MV-4-11 (cell line): ENCODE data around the gene YTHDF1.
"Not testable (repeated sequence)": the region's sequence is repeated elsewhere in the genome, so short reads cannot be mapped to it uniquely, and the experiment has no call there.

Experiments used
- DNase-seq: peaks from one replicate; lab custom pipeline; 2025; lab: John Stamatoyannopoulos, UW

Gene YTHDF1

GRCh38 chr20:63227260-63227659 is 11.3 kb upstream of the YTHDF1 start:
- no peak for DNase-seq

DNA sequence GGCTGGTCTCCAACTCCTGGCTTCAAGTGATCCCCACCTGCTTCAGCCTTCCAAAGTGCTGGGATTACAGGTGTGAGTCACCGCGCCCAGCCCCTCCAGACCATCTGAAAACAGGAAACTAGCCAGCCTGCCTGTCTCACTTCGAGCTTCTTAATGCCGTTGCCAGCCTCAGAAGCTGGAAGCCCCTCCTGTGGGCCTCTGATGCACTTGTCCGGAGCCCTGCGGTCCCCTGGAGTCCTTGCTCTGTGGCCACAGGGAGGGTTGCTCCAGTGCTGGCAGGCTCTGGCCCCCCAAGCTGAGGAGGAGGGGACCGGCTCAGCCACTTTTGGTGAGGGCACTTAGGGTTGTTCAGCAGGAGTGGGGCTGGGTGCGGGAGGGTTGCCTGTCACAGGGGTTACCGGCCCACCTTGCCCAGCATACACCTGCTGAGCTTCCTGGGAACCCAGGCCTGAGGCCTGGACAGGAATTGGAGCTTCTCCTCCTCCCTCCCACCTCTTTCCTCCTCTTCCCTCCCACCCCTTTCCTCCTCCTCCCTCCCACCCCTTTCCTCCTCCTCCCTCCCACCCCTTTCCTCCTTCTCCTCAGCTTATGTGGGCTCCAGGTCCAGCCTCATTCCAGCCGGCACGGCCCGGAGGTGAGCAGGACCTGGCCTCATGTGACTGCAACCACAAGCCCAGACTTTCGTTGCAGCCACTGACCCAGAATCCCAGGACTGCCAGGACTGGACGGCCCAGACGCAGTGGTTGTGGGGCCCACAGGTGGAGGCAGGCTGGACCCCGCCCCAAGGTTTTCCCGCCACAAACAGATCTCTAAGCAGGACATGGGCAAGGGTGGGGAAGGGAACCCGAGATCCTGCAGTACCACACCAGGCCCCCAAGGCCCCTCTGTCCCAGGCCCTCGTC is 10.4 kb upstream of the YTHDF1 start:
- no peak for DNase-seq

DNA sequence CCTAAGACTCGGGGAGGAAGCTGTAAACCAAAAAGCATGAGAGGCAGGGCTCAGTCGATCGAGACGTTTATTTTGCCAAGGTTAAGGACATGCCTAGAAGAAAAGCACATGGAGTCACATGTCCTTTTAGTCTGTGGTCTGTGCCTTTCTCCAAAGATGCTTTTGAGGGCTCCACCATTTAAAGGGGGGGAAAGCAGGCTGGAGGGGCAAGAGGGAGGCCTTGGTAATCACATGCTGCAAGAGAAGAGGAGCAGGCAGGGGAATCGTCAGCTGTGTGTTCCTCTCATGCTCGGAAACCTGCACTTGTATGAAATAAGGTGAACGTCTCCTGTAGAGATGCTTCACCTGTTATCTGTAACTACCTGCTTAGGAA is 9.1 kb upstream of the YTHDF1 start:
- no peak for DNase-seq

DNA sequence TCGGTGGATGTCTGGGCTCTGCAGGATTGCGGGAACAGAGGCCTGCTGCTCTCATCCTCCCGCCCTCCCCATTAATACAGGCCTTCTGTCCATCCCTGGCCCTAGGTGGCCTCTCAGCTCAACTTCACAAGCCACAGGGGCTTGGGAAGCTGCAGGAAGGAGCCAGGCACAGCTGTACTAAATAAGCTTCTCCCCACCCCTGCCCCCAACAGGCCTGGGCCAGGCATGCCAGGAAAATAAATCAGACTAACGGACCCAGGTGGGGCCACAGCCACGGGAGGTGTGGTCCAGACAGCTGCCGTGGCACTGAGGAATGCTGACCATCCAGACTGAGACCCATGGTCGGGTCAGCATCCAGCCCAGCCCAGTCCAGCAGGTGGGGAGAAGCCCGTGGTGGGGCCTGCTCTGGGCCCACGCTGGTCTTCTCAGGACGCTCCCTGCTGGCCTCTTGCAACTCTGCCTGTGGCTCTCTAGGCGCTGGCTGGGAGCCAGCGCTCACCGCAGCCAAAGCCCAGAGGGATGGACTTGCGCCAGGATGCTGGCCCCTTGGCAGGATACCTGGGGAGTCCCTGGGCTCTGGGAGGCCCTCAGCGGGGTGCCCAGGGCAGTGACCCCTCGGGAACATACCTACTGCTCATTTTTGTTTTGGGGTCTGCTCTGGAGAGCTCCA is 8.6 kb upstream of the YTHDF1 start:
- no peak for DNase-seq

GRCh38 chr20:63223826-63224207 is 7.9 kb upstream of the YTHDF1 start:
- DNase-seq, result no peak

DNA sequence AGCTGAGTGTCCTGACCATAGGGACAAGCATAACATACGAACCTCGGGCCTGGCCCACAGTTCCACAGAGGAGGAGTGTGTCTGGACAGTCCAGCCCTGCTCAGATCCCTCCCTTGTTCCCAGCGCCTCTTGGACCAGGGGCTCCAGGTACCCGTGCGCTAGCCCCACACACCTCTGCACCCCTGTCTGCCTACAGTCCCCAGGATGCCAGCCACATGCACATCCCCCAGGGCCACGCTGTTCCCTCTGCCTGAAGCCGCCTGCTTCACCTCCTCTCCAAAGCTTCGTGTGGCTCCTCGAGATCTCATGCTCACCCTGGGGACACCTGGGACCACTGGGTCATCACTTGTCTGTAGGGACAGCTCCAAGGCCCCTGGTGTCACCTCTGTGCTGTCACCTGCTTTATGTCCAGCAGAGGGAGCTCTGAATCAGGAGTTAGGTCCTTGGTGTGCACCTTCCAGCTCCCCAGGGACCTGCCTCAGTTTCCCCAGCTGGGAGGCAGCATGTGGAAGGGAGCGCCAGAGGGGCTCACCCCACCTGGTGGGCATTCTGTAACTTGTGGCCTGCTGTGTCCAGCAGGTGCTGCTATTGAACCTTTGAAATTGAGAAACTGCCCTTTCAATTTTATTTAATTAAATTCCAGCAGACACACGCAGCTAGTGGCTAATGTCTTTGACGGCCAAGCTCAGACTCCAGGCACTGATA is 7.3 kb upstream of the YTHDF1 start:
- peak; percentile 14 for DNase-seq

DNA sequence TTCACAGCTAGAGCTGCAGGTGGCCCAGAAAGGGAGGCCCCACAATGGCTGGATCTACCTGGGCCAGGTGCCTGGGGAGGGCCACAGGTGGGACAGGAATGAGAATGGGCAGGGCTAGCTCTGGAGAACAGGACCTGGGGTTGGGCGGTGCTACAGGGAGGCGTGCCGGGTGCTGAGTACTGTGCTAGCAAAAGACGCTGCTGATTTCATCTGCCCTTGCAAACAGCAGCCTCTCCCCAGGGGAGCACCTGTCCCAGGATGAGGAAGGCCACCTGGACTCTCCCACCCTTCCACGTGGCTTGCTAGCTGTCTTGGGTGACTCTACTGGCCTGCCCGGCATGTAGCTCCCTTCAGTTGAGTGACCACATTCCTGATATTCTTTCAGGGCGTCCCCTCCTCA is 6.6 kb upstream of the YTHDF1 start:
- DNase-seq, result no peak

- DNase-seq, result not testable (repeated sequence)
Observed at GRCh38 chr20:63221400-63222053, 5.6 kb upstream of the YTHDF1 start.

GRCh38 chr20:63220696-63221399 is 4.9 kb upstream of the YTHDF1 start:
- no peak for DNase-seq

DNA sequence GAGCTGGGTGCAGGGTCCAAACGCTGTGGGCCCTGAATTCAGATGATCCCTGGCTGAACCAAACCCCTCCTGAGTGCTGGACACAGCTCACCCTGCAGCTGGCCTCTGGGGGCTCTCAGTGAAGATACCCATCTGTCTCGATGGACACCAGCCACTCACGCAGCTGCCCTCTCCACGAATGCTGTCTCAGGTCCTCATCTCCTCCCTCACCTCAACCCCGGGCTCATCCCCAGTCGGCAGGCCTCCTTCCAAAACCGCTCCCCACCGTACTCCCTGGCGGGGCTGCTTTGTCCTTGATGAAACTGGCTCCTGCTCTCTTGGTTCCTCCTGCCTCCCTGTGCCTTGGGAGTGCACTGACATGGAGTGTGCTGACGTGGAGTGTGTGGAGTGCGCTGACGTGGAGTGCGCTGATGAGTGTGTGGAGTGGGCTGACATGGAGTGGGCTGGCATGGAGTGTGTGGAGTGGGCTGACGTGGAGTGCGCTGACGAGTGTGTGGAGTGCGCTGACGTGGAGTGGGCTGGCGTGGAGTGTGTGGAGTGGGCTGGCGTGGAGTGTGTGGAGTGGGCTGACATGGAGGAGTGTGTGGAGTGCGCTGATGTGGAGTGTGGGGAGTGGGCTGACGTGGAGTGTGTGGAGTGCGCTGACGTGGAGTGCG is 4.1 kb upstream of the YTHDF1 start:
- DNase-seq, result no peak

DNA sequence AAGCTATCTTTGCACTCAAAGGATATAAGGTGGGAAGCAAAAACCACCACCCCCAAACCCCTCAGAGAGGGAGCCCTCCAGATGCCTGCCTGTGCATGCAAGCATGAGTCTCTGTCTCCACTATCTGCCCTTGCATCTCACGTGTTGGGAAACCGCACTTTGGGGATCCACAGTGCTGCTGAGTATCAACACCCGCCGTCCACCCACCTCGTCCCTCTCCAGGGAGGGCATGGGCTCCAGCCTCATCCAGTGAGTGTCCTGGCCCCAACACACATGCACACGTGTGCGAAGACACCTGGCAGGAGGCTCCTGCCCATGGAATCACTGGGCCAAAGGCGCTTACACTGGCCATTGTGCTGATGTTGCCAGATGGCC is 3.5 kb upstream of the YTHDF1 start:
- no peak for DNase-seq

- DNase-seq, result no peak
Observed at GRCh38 chr20:63218701-63219446, 2.9 kb upstream of the YTHDF1 start.

DNA sequence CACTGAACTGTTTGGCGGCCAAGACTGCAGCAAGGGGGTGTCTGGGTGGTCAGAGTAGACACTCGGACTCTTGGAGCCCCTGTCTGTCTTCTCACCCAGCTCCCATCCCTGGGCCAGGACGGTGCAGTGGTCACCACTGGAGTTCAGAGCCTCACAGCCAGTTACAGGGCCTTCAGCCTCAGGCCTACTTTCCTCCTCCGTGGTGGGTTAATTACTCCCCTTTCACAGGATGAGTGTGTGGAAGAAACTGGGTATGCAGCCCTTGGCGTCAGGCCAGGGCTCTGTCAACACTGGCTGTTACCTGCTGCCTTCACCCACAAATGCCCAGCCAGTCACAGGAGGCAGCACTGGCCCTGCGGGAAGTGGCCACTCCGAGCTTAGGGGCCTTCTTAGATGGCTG is 1.8 kb upstream of the YTHDF1 start:
- DNase-seq, result no peak

DNA sequence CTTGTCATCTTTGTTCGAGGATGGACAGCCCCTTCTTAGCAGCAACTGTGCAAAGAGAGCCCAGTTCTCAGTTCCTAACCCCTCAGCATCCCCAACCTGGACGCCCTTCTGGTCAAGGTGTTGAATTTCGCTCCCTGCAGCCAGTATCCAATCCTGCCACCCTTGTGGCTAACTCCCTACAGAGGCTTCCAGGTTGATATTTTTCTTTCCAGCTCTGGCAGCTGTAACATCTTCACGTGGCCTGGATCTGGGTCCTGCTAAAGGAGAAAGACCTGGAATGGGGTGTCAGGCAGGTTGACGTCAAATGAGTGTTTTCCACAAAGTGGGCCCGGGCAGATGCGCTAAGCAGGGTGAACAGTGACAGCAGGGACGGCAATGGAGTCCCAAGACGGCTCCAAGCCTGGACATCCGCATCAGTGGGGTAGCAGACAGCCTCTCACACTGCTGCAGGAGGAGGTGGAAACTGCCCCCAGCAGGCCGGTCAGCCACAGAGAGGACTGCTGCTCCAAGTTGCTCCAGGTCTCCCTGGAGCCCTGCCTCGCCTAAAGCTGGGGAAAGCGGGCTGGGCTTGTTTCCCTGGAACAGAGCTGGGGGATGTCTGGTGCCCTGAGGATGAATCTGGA is 1.0 kb upstream of the YTHDF1 start:
- DNase-seq, result no peak

DNA sequence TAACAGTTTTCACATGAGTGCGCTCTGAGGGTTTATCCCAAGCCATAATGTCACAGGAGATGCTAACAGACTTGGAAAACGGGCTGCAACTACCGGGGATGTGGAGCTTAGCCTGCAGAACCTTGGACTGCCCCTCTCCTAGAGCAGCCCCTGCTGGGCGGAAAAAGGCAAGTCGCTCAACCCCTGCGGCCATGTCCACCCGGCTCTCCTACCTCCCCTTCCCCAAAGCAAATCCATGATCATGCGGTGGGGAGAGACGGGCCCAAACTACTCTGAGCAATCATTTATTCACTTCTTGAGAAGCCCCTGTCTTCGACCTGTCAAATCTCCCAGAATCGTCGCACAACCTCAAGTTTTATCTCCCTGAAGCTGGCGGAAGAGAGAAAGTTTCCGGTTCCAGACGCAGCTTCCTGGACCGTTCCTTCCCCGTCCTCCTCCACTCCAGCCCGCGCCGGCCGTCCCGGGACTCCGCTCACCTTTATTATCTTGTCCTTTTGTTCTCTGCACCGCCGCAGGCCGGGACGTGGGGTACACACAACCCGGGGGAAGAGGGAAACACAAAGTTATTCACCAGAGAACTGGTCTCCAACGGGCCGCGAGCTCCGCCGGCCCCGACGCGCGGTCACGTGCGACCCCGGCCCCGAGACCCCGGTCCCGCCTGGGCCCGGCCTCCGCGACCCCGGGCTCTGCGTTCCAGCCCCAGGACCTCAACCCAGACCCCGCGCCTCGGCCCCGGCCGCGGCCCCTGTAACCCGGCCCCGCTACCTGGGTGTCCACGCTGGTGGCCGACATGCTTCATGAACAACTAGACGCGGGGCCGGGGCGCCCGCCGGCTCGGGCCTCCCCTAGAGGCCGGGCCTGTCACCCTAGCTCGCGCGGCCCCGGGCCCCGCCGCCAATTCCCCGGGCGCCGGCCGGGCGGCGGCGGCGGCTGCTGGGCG is 560 bp downstream of the YTHDF1 start:
- DNase-seq, result peak; percentile 15

DNA sequence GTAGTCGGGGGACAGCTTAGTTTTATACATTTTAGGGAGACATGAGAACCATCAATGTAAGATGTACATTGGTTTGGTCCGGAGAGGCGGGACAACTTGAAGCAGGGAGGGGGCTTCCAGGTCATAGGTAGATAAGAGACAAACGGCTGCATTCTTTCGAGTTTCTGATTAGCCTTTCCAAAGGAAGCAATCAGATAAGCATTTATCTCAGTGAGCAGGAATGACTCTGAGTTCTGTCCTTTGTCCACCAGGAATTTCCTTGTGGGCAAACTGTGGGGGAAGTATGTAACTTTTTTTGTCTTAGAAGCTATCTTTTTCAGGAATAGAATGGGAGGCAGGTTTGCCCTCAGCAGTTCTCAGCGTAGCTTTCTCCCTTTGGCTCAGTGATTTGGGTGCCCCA is 1.4 kb downstream of the YTHDF1 start:
- DNase-seq, result no peak

GRCh38 chr20:63212792-63213191 is 3.1 kb downstream of the YTHDF1 start:
- DNase-seq, result no peak

DNA sequence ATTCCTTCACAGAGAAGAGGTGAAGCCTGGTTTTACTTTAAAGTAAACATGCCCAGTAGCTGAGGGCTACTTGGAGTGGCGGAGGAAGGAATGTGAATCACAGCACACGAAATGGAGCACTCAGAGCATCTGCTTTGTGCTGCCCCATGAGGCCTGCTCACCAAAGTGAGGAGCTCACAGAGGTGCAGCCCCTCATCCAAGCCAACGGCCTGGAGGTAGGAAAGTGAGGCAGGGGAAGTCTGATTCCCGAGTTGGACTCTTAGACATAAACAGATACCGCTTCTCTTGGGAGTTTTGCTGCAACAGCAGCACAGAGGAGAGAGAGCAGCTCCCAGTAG is 3.6 kb downstream of the YTHDF1 start:
- no peak for DNase-seq

DNA sequence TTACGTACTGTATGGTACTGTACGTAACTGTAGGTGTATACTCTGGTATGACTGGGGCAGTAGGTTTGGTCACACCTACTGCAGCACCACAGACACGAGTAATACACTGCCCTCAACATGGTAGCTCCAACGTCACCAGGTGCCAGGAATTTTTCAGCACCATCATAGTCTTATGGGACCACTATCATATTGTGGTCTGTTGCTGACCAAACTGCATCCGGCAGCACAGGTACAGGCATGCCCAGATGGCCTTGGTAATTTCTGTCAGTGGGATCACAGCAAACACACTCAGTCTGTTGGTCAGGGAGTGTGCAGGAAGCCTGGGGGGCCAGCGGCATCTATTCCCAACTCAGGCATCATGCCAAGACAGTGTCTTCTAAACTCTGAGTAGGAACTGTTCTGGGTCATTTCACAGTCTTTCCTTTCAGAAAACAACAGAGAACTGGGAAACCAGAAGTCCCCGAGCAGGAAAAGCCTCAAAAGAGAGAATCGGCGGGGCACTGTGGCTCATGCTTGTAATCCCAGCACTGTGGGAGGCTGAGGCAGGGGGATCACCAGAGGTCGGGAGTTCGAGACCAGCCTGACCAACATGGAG is 5.8 kb downstream of the YTHDF1 start:
- no peak for DNase-seq
